Astrocyte (in vitro differentiated cells and primary cell): ENCODE results near the gene IL10RB.

Experiments
- EZH2 ChIP-seq: IDR thresholded peaks from 2 replicates; pipeline ENCODE4 v1.6.1; 2012; ENCODE audit warnings: mild to moderate bottlenecking, low read length, inconsistent platforms; ENCODE audit not compliant: insufficient read depth
- TF ChIP-seq, protein P1 (sequence below): IDR thresholded peaks from 2 replicates; pipeline ENCODE4 v1.5.1; 2011; ENCODE audit warnings: low read depth, mild to moderate bottlenecking, inconsistent platforms, low read length, moderate library complexity; ENCODE audit not compliant: insufficient read depth

DNA sequence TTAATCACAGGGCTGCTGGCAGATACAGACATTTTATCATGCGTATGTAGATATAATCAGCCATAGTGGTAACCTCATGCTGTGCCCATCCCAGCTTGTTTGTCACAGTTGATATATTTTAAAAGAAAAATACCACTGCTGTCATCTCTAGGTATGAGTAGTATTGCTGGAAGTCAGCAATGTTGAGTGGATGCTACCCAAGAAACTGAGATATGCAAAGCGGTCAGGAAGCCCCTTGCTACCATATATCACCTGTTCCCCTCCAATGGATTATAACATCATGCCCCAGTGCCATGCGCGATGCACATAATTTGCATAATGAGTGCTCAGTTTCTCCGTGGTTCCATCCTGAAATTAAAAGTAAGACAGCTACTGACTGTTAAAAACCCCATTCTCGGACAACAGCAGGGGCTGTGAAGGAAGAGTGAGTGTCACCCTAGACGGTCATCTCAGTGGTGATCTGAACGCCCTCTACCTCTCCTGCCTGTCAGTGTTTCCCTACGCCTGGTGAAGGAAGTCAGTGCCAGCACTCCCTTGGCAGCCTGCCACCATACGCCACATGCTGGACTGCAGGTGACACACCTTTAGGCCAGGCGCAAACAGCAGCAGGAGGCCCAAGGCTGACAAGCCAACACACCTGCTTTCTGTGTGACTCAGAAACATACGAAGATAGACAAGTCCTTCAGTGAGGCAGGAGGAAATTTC, 2.7 kb downstream of the IL10RB start:
- TF ChIP-seq, protein P1, sequence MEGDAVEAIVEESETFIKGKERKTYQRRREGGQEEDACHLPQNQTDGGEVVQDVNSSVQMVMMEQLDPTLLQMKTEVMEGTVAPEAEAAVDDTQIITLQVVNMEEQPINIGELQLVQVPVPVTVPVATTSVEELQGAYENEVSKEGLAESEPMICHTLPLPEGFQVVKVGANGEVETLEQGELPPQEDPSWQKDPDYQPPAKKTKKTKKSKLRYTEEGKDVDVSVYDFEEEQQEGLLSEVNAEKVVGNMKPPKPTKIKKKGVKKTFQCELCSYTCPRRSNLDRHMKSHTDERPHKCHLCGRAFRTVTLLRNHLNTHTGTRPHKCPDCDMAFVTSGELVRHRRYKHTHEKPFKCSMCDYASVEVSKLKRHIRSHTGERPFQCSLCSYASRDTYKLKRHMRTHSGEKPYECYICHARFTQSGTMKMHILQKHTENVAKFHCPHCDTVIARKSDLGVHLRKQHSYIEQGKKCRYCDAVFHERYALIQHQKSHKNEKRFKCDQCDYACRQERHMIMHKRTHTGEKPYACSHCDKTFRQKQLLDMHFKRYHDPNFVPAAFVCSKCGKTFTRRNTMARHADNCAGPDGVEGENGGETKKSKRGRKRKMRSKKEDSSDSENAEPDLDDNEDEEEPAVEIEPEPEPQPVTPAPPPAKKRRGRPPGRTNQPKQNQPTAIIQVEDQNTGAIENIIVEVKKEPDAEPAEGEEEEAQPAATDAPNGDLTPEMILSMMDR, result no peak
- no peak for TF ChIP-seq EZH2
